HL-60 (cell line): ENCODE data around the gene ZRANB2.

Source experiments
- DNase-seq, 2 experiments: peaks; one replicate each; pipeline ENCODE4 v3.0.0-alpha.2; 2010 to 2020; ENCODE audit warnings: low read depth in 1 of 2, low spot score in 1 of 2
- H3K27ac ChIP-seq: fragments of 250-450 bp; sonication (Bioruptor Pico); replicated peaks from 2 replicates; pipeline ENCODE4 v1.5.1; 2020; ENCODE audit warnings: mild to moderate bottlenecking, moderate library complexity
- H3K27me3 ChIP-seq: fragments of 250-450 bp; sonication (Bioruptor Pico); 2 replicates; pipeline ENCODE4 v1.5.1; 2021; ENCODE audit warnings: mild to moderate bottlenecking, moderate library complexity; ENCODE audit not compliant: insufficient read depth, poor library complexity, severe bottlenecking
- H3K4me3 ChIP-seq: replicated peaks from 2 replicates; pipeline ENCODE4 v1.5.1; 2011; ENCODE audit warnings: mild to moderate bottlenecking, control low read depth, low read length; ENCODE audit not compliant: insufficient read depth
- CTCF ChIP-seq: IDR thresholded peaks from one replicate; pipeline ENCODE4 v1.5.1; 2011; ENCODE audit warnings: low read length, control low read depth, inconsistent platforms; ENCODE audit not compliant: insufficient read depth
- GABPA ChIP-seq: IDR thresholded peaks from 2 replicates; pipeline ENCODE4 v1.6.1; 2012; ENCODE audit warnings: low read depth
- POLR2AphosphoS5 ChIP-seq: IDR thresholded peaks from 2 replicates; pipeline ENCODE4 v1.6.1; 2012; ENCODE audit warnings: low read depth
- REST ChIP-seq: IDR thresholded peaks from 2 replicates; pipeline ENCODE4 v1.6.1; 2012; ENCODE audit warnings: low read depth; ENCODE audit not compliant: insufficient replicate concordance
- SPI1 ChIP-seq: IDR thresholded peaks from 2 replicates; pipeline ENCODE4 v1.6.1; 2012; ENCODE audit warnings: low read depth, mild to moderate bottlenecking, borderline replicate concordance
- microRNA-seq: library from miRNA; unstranded; fragments of <30 nt; microRNA quantifications from one replicate; pipeline ENCODE4, GENCODE V29; 2018

The ZRANB2 gene

GRCh38 chr1:71014178-71014579 is 66.7 kb downstream of the ZRANB2 start:
- Histone ChIP-seq H3K4me3 (no peak overlapping the region), H3K27me3 (no peaks in the 10 kb centered on the region), H3K27ac (no peak overlapping the region)
- DNase-seq, result no peak
- no peak for TF ChIP-seq CTCF
- no peak for TF ChIP-seq GABPA
- no peak for TF ChIP-seq REST
- TF ChIP-seq POLR2AphosphoS5, result no peak
- TF ChIP-seq SPI1, result no peak

Small RNA genes lying within 50 kb of the gene (microRNA-seq; reads per million reads assigned to microRNA genes)
- gene MIR186, result 753 reads per million, percentile 85 among the genes with 10 or more reads in this experiment
